K562 (cell line): ENCODE data around the gene AGA. TPM values are rescaled to one million over a fixed set of nuclear protein-coding genes. Genes with fewer than 3 reads are reported as not detected.

Source experiments
- ARID2 ChIP-seq: fragments of 450-650 bp; IDR thresholded peaks from 2 replicates; pipeline ENCODE4 v1.6.1; 2017; ENCODE audit warnings: antibody characterized with exemption, mild to moderate bottlenecking
- CUX1 ChIP-seq: fragments of 200-800 bp; sonication (Bioruptor generic); IDR thresholded peaks from 2 replicates; pipeline ENCODE4 v1.6.1; 2016; ENCODE audit warnings: missing genetic modification characterization, missing compliant biosample characterization
- ILF3 ChIP-seq: fragments of 450-650 bp; IDR thresholded peaks from 2 replicates; pipeline ENCODE4 v1.6.1; 2018; ENCODE audit warnings: antibody characterized with exemption, mild to moderate bottlenecking, moderate library complexity, borderline replicate concordance
- KHSRP ChIP-seq: fragments of 450-650 bp; IDR thresholded peaks from 2 replicates; pipeline ENCODE4 v1.6.1; 2017
- MAZ ChIP-seq, 2 experiments: fragments of 450-650 bp in 1 of 2; sonication (generic) in 1 of 2; formaldehyde crosslinking; IDR thresholded peaks in 1 of 2; conservative IDR thresholded peaks in 1 of 2; 2 replicates each; pipeline versions ENCODE4 v1.4.0 to v1.5.0; 2020; ENCODE audit warnings: mild to moderate bottlenecking in 1 of 2, missing genetic modification reagents in 1 of 2
- MLLT1 ChIP-seq, 2 experiments: fragments of 450-650 bp; IDR thresholded peaks; 2 replicates each; pipeline ENCODE4 v1.6.1; 2016
- MYC ChIP-seq, 2 experiments: fragments of 250-450 bp in 1 of 2; sonication (Bioruptor Pico) in 1 of 2; IDR thresholded peaks; 2 replicates each; pipeline versions ENCODE4 v1.5.1 to v1.6.1; 2012 to 2021; ENCODE audit warnings: low read depth in 2 of 2, borderline replicate concordance in 1 of 2, improper control_type of control experiment in 1 of 2, low read length in 1 of 2, mild to moderate bottlenecking in 1 of 2, moderate library complexity in 1 of 2
- PCBP1 ChIP-seq: fragments of 200-400 bp; formaldehyde crosslinking; IDR thresholded peaks from 2 replicates; pipeline ENCODE4 v1.6.1; 2018; ENCODE audit warnings: mild to moderate bottlenecking, low read depth, low read length; ENCODE audit not compliant: poor library complexity, severe bottlenecking
- SMARCA4 ChIP-seq: fragments of 450-650 bp; IDR thresholded peaks from 2 replicates; pipeline ENCODE4 v1.6.1; 2016
- XRCC4 ChIP-seq: IDR thresholded peaks from one replicate; pipeline ENCODE4 v1.6.1; 2011; ENCODE audit not compliant: insufficient read depth, insufficient read length; ENCODE audit errors: extremely low read depth
- ZMIZ1 ChIP-seq, 2 experiments: fragments of 150-350 bp in 1 of 2; IDR thresholded peaks; 2 replicates each; pipeline ENCODE4 v1.6.1; 2012 to 2016; ENCODE audit warnings: low read depth in 2 of 2, low read length in 2 of 2, mild to moderate bottlenecking in 1 of 2, moderate library complexity in 1 of 2
- ZNF232 ChIP-seq: sonication (generic); formaldehyde crosslinking; IDR thresholded peaks from 2 replicates; pipeline ENCODE4 v1.8.0; 2022; ENCODE audit warnings: mild to moderate bottlenecking, missing genetic modification reagents
- polyA plus RNA-seq, 8 experiments: library from polyadenylated mRNA; depleted of rRNA in 4 of 8; stranded (reverse) in 5 of 8; unstranded in 3 of 8; fragments of >200 nt; fragmentation: Nextera tagmentation in 2 of 8; fragmentation: Illumina TruSeq in 1 of 8; extraction: Ambion mirVana in 2 of 8; extraction: Trizol in 1 of 8; gene quantifications; 2 replicates each; pipeline versions ENCODE4 v1.2.1 to v1.2.3, GENCODE V29; 2011 to 2014; ENCODE audit warnings: inconsistent platforms in 1 of 8, missing spikeins in 1 of 8
- total RNA-seq, 7 experiments: library from RNA; depleted of rRNA in 6 of 7; stranded (reverse); fragments of >200 nt in 6 of 7; fragmentation: Illumina TruSeq in 2 of 7; extraction: Trizol in 2 of 7; gene quantifications; 2 replicates each; pipeline versions ENCODE4 v1.2.1 to v1.2.3, GENCODE V29; 2011 to 2021; ENCODE audit warnings: low replicate concordance in 1 of 7
- TF ChIP-seq, protein P1 (sequence below): fragments of 450-650 bp; formaldehyde crosslinking; IDR thresholded peaks from 2 replicates; pipeline ENCODE4 v1.4.0; 2022; ENCODE audit warnings: missing genetic modification characterization

The AGA gene
- total and polyA plus RNA-seq, 9 of the 15 experiments (the other 6 are each of a cell fraction or from before 2014, with no cell fraction given), result 8.5 to 25.0 (median 12.6) TPM

DNA sequence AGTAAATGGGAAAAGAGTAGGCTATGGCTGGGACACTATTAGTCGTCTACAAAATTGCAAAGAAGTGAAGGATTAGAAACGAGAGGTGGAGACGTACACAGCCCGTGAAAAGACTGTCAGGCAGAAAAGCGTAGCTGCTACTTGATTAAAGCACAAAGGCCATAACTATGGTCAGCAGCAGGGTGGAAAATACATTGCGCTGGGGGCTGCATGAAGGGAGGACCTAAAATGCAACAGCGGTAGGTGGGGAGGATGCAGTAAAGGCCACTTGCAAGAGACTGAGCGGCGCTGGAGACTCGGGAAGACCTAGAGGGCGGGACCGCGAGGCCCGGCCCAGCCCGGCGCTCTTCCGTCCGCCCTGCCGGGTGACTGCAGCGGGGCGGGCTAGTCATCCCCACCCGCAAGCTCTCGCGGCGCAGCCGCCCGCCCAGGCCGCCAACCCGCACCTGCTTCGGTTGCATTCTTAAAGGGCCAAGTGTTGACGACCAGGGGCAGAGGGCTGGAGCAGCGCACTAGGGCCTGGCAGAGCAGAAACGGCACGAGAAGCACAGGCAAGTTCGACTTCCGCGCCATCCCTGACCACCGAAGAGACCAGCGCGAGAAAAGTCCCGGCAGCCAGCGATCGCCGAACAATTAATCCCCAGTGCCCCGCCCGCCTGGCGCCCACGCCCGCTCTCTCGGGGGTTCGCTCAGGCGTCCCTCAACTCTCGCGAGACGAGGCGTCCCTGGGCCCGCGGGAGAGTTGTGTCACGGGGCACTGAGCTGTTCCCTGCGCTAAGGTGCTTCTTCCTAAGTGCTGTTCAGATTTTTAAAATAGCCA is at the start of gene AGA (continued):
- TF ChIP-seq CUX1 (CRISPR knock-in tag), result no peak
- no peak for TF ChIP-seq XRCC4
- no peak for TF ChIP-seq KHSRP
- peak in 1 of 2 experiments; percentile 50; a peak in 1 of 4 replicates for TF ChIP-seq ZMIZ1 (IDR thresholded peaks at IDR 0.05; ENCODE audit: low read depth in 2 of 2, low read length in 2 of 2)
- peak; percentile 62 for TF ChIP-seq PCBP1
- no peak for TF ChIP-seq ARID2
- TF ChIP-seq ZNF232 (CRISPR knock-in tag), result no peak
- TF ChIP-seq MLLT1 (IDR thresholded peaks at IDR 0.05), result peak; percentile 32 to 99; a peak in 3 of 4 replicates
- TF ChIP-seq, protein P1, sequence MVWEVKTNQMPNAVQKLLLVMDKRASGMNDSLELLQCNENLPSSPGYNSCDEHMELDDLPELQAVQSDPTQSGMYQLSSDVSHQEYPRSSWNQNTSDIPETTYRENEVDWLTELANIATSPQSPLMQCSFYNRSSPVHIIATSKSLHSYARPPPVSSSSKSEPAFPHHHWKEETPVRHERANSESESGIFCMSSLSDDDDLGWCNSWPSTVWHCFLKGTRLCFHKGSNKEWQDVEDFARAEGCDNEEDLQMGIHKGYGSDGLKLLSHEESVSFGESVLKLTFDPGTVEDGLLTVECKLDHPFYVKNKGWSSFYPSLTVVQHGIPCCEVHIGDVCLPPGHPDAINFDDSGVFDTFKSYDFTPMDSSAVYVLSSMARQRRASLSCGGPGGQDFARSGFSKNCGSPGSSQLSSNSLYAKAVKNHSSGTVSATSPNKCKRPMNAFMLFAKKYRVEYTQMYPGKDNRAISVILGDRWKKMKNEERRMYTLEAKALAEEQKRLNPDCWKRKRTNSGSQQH (CRISPR knock-in tag), result no peak
- TF ChIP-seq ILF3, result no peak
- TF ChIP-seq MYC (IDR thresholded peaks at IDR 0.05; ENCODE audit: low read depth, low read length), result peak; percentile 74
- TF ChIP-seq MYC (CRISPR knock-in tag; IDR thresholded peaks at IDR 0.05; ENCODE audit: borderline replicate concordance, low read depth), result 0 out of 2 replicates have a peak, but pooled peaks have one; percentile 23
- TF ChIP-seq SMARCA4, result no peak; the same call in 1 of the 2 replicates
- TF ChIP-seq MAZ (CRISPR knock-in tag; conservative IDR thresholded peaks at IDR 0.05 in 1 of 2, IDR thresholded peaks at IDR 0.05 in 1 of 2), result peak; percentile 86 to 95
